ENCODE results near the gene PVALEF.

PVALEF gene

DNA sequence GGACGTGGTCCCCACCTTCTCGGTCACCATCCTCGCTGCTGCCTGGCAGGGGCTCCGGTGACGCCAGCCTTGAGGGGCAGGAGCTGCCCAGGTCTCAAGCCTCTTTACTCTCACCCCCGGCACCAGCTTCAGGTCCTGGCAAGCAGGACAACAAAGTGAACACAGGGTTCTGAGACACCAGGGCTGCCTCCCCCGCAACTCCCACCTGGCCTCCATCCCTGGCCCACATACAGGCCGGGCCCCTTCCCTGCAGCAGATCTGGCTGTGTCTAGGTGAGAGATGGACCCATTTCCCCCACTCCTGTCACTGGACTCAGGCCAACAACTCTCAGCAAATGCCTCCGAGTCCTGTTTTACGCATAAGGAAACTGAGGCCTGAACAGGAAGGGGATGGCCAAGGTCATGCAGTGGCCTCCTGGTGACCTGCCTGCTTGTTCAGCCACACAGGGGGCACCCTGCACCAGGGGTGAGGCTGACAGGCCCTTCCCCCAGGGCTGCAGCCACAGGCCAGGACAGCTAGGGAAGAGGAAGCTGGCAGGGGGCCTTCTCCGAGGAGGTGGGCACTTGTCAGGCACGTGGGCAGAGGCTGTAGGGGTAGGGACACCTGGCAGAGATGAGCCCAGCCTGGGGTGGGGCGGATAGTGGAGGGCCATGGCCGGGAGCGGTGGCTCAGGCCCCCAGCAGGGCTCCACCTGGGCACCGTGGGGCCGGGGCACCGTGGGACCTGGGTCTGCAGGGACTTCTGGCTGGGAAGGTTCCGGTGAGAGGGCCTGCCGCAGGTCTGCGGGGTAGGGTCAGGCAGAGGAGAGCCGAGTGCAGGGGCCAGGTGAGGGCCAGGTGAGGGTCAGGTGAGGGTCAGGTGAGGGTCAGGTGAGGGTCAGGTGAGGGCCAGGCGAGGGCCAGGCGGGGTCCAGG lies 46.7 kb upstream of the PVALEF start:
- TF ChIP-seq CEBPB (IDR thresholded peaks at IDR 0.05) (no peak), TAF1 (IDR thresholded peaks at IDR 0.05; ENCODE audit: low read depth) (no peak), YY1 (IDR thresholded peaks at IDR 0.05; ENCODE audit: low read depth) (no peak), CREB1 (IDR thresholded peaks at IDR 0.05; ENCODE audit: low read depth) (no peak), RAD21 (IDR thresholded peaks at IDR 0.05; ENCODE audit: low read depth) (no peak), NFIC (IDR thresholded peaks at IDR 0.05) (peak; percentile 46; the same call in 1 of the 2 replicates), TCF12 (IDR thresholded peaks at IDR 0.05; ENCODE audit: low read depth) (no peak), FOXM1 (IDR thresholded peaks at IDR 0.05; ENCODE audit: borderline replicate concordance, low read depth) (no peak), EGR1 (IDR thresholded peaks at IDR 0.05) (no peak)
- TF ChIP-seq, protein P1, sequence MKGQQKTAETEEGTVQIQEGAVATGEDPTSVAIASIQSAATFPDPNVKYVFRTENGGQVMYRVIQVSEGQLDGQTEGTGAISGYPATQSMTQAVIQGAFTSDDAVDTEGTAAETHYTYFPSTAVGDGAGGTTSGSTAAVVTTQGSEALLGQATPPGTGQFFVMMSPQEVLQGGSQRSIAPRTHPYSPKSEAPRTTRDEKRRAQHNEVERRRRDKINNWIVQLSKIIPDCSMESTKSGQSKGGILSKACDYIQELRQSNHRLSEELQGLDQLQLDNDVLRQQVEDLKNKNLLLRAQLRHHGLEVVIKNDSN (IDR thresholded peaks at IDR 0.05): 0 out of 2 replicates have a peak, but pooled peaks have one; percentile 10

DNA sequence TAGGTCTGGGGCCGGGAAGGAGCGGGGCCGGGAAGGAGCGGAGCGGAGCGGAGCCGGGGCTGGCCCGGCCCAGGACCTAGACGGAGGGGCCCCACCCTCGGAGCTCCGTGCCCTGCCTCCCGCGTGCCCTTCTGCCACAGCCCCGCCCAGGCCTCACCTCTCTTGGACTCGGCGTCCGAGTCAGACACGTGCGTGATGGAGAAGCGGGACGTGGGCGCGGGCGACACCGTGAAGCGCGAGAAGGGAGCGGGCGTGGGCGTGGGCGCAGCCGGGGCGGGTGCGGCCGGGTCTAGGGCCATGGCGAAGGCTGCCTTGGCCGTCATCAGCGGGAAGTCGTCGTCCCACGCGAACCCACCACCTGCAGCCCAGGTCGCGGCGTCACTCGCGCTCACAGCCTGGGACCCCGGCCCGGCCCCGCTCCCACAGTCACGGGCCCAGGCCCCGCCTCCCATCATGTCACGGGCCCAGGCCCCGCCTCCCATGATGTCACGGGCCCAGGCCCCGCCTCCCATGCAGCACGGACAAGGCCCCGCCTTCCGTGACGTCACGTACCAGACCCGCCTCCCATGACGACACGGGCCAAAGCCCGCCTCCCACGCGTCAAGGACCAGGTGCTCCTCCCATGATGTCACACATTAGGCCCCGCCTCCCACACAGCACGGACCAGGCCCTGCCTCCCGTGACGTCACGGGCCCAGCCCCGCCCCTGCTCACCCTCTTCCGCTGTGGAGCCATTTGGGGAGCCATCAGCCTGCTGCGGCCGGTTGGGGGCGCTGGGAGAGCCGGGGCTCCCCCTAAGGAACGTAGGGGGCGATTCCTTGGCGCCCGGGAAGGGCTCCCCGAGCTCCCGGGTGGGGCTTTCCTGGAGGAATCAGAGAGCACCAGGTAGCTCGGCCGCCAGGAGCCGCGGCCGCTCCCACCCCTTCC lies 45.8 kb upstream of the PVALEF start:
- TF ChIP-seq ZBTB7A (IDR thresholded peaks at IDR 0.05; ENCODE audit: low read depth): no peak; the same call in 1 of the 2 replicates
- no peak for TF ChIP-seq CEBPB (IDR thresholded peaks at IDR 0.05)
- TF ChIP-seq, protein P2, sequence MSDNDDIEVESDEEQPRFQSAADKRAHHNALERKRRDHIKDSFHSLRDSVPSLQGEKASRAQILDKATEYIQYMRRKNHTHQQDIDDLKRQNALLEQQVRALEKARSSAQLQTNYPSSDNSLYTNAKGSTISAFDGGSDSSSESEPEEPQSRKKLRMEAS (IDR thresholded peaks at IDR 0.05): peak; percentile 87
- peak; percentile 42; the same call in 1 of the 2 replicates for TF ChIP-seq YY1 (IDR thresholded peaks at IDR 0.05; ENCODE audit: low read depth)
- no peak for TF ChIP-seq NFIC (IDR thresholded peaks at IDR 0.05)
- TF ChIP-seq CREB1 (IDR thresholded peaks at IDR 0.05; ENCODE audit: low read depth): peak; percentile 98
- TF ChIP-seq RAD21 (IDR thresholded peaks at IDR 0.05; ENCODE audit: low read depth): peak; percentile 30; the same call in 1 of the 2 replicates
- 0 out of 2 replicates have a peak, but pooled peaks have one; percentile 7 for TF ChIP-seq TAF1 (IDR thresholded peaks at IDR 0.05; ENCODE audit: low read depth)
- TF ChIP-seq FOXM1 (IDR thresholded peaks at IDR 0.05; ENCODE audit: borderline replicate concordance, low read depth): no peak
- peak; percentile 94 for TF ChIP-seq EGR1 (IDR thresholded peaks at IDR 0.05)
- no peak for TF ChIP-seq EP300 (IDR thresholded peaks at IDR 0.05; ENCODE audit: borderline replicate concordance)
- TF ChIP-seq TCF12 (IDR thresholded peaks at IDR 0.05; ENCODE audit: low read depth): no peak; the same call in 1 of the 2 replicates
- TF ChIP-seq, protein P1 (IDR thresholded peaks at IDR 0.05): peak; percentile 90

DNA sequence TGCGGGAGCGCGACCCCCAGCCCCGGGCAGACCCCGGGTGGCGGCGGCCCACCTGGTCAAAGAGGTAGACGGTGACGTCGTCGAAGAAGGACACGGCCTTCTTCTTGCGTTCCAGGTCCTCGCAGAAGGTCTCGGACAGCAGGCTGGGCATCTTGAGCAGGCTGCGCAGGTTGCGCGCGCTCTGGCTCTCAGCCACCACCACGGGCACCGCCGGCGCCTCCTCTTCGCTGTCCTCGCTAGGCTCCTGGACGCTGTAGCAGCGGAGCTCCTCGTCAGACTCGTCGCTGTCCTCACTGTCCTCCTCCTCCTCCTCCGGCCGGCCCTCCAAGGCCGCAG lies 45.2 kb upstream of the PVALEF start:
- TF ChIP-seq, protein P1 (IDR thresholded peaks at IDR 0.05): no peak
- peak; percentile 25; the same call in 1 of the 2 replicates for TF ChIP-seq ZBTB7A (IDR thresholded peaks at IDR 0.05; ENCODE audit: low read depth)

DNA sequence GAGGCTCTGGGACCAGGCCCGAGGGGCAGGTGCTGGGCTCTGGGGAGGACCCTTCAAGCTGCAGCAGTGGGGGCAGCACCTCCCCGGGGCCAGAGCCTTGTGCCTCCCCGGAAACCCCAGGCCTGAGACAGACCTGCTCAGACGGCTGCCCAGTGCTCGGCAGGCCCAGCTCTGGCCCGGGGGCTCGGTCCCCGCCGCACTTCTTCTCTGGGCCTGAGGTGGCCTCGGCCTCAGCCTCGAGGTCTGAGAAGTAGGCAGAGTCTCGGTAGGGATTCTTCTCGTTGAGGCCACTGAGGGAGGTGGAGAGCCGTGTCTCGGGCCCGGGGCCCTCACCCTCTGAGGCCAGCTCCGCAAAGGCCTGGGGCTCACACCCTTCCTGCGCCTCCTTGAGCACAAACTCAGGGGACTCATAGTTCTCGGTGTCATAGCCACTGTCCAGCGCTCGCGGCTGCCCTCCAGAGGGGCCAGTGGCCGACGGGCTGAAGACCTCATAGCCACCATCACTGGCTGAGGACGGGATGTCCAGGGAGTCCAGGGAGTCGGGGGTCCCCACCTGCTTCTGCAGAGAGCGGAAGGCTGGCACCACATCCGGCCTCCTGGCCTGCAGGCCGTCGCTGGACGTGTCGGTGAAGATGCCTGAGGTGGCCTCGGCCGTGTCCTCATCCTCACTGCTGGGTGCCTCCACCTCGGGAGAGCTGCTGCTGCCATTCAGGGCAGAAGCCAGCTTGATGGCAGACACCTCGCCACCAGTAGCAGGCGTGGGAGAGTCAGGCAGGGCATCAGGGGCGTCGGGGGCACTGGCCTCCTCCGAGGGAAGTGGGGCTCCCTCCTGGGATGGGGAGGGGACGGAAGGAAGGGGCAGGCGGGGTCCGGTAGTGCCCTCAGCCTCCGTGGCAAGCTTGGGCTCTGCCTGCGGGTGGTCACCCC lies 44.3 kb upstream of the PVALEF start:
- TF ChIP-seq EGR1 (IDR thresholded peaks at IDR 0.05): no peak
- TF ChIP-seq TAF1 (IDR thresholded peaks at IDR 0.05; ENCODE audit: low read depth): no peak
- TF ChIP-seq, protein P1 (IDR thresholded peaks at IDR 0.05): no peak
- no peak for TF ChIP-seq NFIC (IDR thresholded peaks at IDR 0.05)
- TF ChIP-seq, protein P3, sequence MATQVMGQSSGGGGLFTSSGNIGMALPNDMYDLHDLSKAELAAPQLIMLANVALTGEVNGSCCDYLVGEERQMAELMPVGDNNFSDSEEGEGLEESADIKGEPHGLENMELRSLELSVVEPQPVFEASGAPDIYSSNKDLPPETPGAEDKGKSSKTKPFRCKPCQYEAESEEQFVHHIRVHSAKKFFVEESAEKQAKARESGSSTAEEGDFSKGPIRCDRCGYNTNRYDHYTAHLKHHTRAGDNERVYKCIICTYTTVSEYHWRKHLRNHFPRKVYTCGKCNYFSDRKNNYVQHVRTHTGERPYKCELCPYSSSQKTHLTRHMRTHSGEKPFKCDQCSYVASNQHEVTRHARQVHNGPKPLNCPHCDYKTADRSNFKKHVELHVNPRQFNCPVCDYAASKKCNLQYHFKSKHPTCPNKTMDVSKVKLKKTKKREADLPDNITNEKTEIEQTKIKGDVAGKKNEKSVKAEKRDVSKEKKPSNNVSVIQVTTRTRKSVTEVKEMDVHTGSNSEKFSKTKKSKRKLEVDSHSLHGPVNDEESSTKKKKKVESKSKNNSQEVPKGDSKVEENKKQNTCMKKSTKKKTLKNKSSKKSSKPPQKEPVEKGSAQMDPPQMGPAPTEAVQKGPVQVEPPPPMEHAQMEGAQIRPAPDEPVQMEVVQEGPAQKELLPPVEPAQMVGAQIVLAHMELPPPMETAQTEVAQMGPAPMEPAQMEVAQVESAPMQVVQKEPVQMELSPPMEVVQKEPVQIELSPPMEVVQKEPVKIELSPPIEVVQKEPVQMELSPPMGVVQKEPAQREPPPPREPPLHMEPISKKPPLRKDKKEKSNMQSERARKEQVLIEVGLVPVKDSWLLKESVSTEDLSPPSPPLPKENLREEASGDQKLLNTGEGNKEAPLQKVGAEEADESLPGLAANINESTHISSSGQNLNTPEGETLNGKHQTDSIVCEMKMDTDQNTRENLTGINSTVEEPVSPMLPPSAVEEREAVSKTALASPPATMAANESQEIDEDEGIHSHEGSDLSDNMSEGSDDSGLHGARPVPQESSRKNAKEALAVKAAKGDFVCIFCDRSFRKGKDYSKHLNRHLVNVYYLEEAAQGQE (IDR thresholded peaks at IDR 0.05; ENCODE audit: low read depth): no peak
- TF ChIP-seq ZBTB7A (IDR thresholded peaks at IDR 0.05; ENCODE audit: low read depth): no peak
- no peak for TF ChIP-seq FOXM1 (IDR thresholded peaks at IDR 0.05; ENCODE audit: borderline replicate concordance, low read depth)
- no peak for TF ChIP-seq RAD21 (IDR thresholded peaks at IDR 0.05; ENCODE audit: low read depth)
- no peak for TF ChIP-seq YY1 (IDR thresholded peaks at IDR 0.05; ENCODE audit: low read depth)
- TF ChIP-seq TEAD4 (IDR thresholded peaks at IDR 0.05): no peak
- no peak for TF ChIP-seq CEBPB (IDR thresholded peaks at IDR 0.05)
- TF ChIP-seq, protein P2 (IDR thresholded peaks at IDR 0.05): no peak
- TF ChIP-seq EP300 (IDR thresholded peaks at IDR 0.05; ENCODE audit: borderline replicate concordance): no peak
- no peak for TF ChIP-seq CREB1 (IDR thresholded peaks at IDR 0.05; ENCODE audit: low read depth)
- TF ChIP-seq TCF12 (IDR thresholded peaks at IDR 0.05; ENCODE audit: low read depth): no peak

All from Ishikawa (cell line).